ENCODE data around the gene MT2A.
A peak's percentile ranks its signal among the peaks of the same experiment; 100 is the strongest.
"Not testable (repeated sequence)": the region's sequence is repeated elsewhere in the genome, so short reads cannot be mapped to it uniquely, and the experiment has no call there.

MT2A gene

GRCh38 chr16:56621665-56622445 lies 13.5 kb downstream of the MT2A start:
- DNase-seq, result not testable (repeated sequence)

- DNase-seq, result not testable (repeated sequence)
These were observed 14.8 kb downstream of the MT2A start for GRCh38 chr16:56623184-56623583.

GRCh38 chr16:56623637-56624036 lies 15.3 kb downstream of the MT2A start:
- DNase-seq, result no peak

- peak; percentile 85 for DNase-seq
These were observed 17.0 kb downstream of the MT2A start, which contains the start of gene MT1E for GRCh38 chr16:56625140-56625942. Gene MT1E (plus strand): TSS chr16:56625781. CDS start chr16:56625852, 71 bp downstream.

- peak; percentile 48 for DNase-seq
These were observed 17.7 kb downstream of the MT2A start for GRCh38 chr16:56625943-56626654.

GRCh38 chr16:56626685-56627084 lies 18.3 kb downstream of the MT2A start:
- DNase-seq, result peak; percentile 36

GRCh38 chr16:56628486-56629350 lies 20.3 kb downstream of the MT2A start:
- peak; percentile 50 for DNase-seq

- DNase-seq, result peak; percentile 17
These were observed 21.1 kb downstream of the MT2A start for GRCh38 chr16:56629531-56629930.

- no peak for DNase-seq
These were observed 21.8 kb downstream of the MT2A start for GRCh38 chr16:56630134-56630533.

- no peak for DNase-seq
These were observed 22.8 kb downstream of the MT2A start for GRCh38 chr16:56631197-56631596.

- DNase-seq, result no peak
These were observed 23.4 kb downstream of the MT2A start for GRCh38 chr16:56631832-56632155.

- DNase-seq, result no peak
These were observed 23.9 kb downstream of the MT2A start, which contains the start of gene MT1M for GRCh38 chr16:56632156-56632847. Gene MT1M (plus strand): TSS chr16:56632659. CDS start chr16:56632732, 73 bp downstream.

GRCh38 chr16:56632848-56633365 lies 24.5 kb downstream of the MT2A start:
- DNase-seq, result no peak

- DNase-seq, result no peak
These were observed 25.2 kb downstream of the MT2A start for GRCh38 chr16:56633535-56633934.

GRCh38 chr16:56634715-56635440 lies 26.5 kb downstream of the MT2A start:
- DNase-seq, result no peak

GRCh38 chr16:56635441-56635967 lies 27.1 kb downstream of the MT2A start:
- no peak for DNase-seq

- DNase-seq, result no peak
These were observed 28.4 kb downstream of the MT2A start for GRCh38 chr16:56636616-56637413.

GRCh38 chr16:56637814-56638750 lies 29.7 kb downstream of the MT2A start, which contains the start of gene MT1A:
Gene MT1A (plus strand): TSS chr16:56638666. CDS start chr16:56638739, 73 bp downstream.
- no peak for DNase-seq

Data from activated effector memory CD4-positive, alpha-beta T cell treated with anti-CD3 and anti-CD28 coated beads, Interleukin-2, amount 50 U/mL, for 16 hours (primary cell).